HG03025 (cell line): ENCODE results near the gene PLOD2.

Source experiments
- ATAC-seq: cut with Tn5 transposase; IDR thresholded peaks from one replicate; pipeline ENCODE4 v1.9.1; 2021; ENCODE audit warnings: mild to moderate bottlenecking, moderate library complexity; ENCODE audit not compliant: unreplicated experiment, low FRiP score

Gene PLOD2

GRCh38 chr3:146052056-146052790, 108.8 kb downstream of the PLOD2 start:
- ATAC-seq: no peak

GRCh38 chr3:146050691-146051090, 110.3 kb downstream of the PLOD2 start:
- ATAC-seq: no peak

GRCh38 chr3:146047485-146047884, 113.5 kb downstream of the PLOD2 start:
- ATAC-seq: no peak

GRCh38 chr3:146044046-146044445, 116.9 kb downstream of the PLOD2 start:
- no peak for ATAC-seq

GRCh38 chr3:146040630-146041029, 120.4 kb downstream of the PLOD2 start:
- no peak for ATAC-seq

- ATAC-seq: no peak
Observed at GRCh38 chr3:146037697-146038096, 123.3 kb downstream of the PLOD2 start.

- no peak for ATAC-seq
Observed at GRCh38 chr3:146036281-146036680, 124.7 kb downstream of the PLOD2 start.

- no peak for ATAC-seq
Observed at GRCh38 chr3:146035366-146035765, 125.6 kb downstream of the PLOD2 start.

- no peak for ATAC-seq
Observed at GRCh38 chr3:146033950-146034349, 127.0 kb downstream of the PLOD2 start.

GRCh38 chr3:146026547-146026946, 134.4 kb downstream of the PLOD2 start:
- no peak for ATAC-seq

GRCh38 chr3:146024260-146024659, 136.7 kb downstream of the PLOD2 start:
- ATAC-seq: no peak

GRCh38 chr3:146020969-146021368, 140.0 kb downstream of the PLOD2 start:
- no peak for ATAC-seq

- ATAC-seq: no peak
Observed at GRCh38 chr3:146019508-146019907, 141.5 kb downstream of the PLOD2 start.
